Endothelial cell of umbilical vein (primary cell): ENCODE data around the gene KCNH8.

Source experiments
- EZH2 ChIP-seq: IDR thresholded peaks from 2 replicates; pipeline ENCODE4 v1.6.1; 2012; ENCODE audit warnings: borderline replicate concordance, low read depth, mild to moderate bottlenecking, moderate library complexity, low read length, inconsistent platforms; ENCODE audit not compliant: severe bottlenecking
- POLR2A ChIP-seq: IDR thresholded peaks from 2 replicates; pipeline ENCODE4 v1.6.1; 2012; ENCODE audit warnings: low read depth, mild to moderate bottlenecking, control low read depth, low read length
- TF ChIP-seq, protein P1 (sequence below), 2 donors: IDR thresholded peaks; 1 replicate in 1 of 2; 2 replicates in 1 of 2; pipeline ENCODE4 v1.5.1; 2011; ENCODE audit warnings: low read length in 2 of 2, mild to moderate bottlenecking in 2 of 2, moderate library complexity in 2 of 2, control low read depth in 1 of 2, inconsistent platforms in 1 of 2, low read depth in 1 of 2; ENCODE audit not compliant: insufficient read depth in 1 of 2; ENCODE audit errors: extremely low read depth in 1 of 2
- TF ChIP-seq, protein P2 (sequence below): IDR thresholded peaks from 2 replicates; pipeline ENCODE4 v1.6.1; 2011; ENCODE audit not compliant: insufficient read depth, insufficient read length

DNA sequence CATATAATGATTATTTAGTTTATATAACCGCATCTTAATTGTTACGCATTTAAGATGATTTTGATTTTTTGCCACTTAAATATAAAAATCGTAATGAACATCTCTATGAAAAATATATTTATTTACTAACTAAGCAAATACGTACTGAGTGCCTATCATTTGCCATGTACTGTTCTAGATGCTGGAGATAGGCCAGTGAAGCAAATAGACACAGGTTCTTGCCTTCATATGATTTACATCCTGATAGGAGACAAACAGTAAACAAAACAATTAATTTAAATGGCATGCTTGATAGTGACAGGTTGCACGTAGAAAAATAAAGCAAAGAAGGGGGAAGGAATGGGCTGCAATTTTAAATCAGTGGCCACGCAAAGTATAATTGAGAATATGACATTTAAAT, 217.2 kb downstream of the KCNH8 start:
- no peak for TF ChIP-seq EZH2
- TF ChIP-seq, protein P1, sequence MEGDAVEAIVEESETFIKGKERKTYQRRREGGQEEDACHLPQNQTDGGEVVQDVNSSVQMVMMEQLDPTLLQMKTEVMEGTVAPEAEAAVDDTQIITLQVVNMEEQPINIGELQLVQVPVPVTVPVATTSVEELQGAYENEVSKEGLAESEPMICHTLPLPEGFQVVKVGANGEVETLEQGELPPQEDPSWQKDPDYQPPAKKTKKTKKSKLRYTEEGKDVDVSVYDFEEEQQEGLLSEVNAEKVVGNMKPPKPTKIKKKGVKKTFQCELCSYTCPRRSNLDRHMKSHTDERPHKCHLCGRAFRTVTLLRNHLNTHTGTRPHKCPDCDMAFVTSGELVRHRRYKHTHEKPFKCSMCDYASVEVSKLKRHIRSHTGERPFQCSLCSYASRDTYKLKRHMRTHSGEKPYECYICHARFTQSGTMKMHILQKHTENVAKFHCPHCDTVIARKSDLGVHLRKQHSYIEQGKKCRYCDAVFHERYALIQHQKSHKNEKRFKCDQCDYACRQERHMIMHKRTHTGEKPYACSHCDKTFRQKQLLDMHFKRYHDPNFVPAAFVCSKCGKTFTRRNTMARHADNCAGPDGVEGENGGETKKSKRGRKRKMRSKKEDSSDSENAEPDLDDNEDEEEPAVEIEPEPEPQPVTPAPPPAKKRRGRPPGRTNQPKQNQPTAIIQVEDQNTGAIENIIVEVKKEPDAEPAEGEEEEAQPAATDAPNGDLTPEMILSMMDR (IDR thresholded peaks at IDR 0.05; ENCODE audit: extremely low read depth in 1 of 2, insufficient read depth in 1 of 2, low read depth in 1 of 2, low read length in 2 of 2): no peak
- TF ChIP-seq, protein P2, sequence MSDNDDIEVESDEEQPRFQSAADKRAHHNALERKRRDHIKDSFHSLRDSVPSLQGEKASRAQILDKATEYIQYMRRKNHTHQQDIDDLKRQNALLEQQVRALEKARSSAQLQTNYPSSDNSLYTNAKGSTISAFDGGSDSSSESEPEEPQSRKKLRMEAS: no peak
- no peak for TF ChIP-seq POLR2A
